Left ventricle myocardium superior (tissue), 1 donor: ENCODE results near the gene USP47. TPM values are rescaled to one million over a fixed set of nuclear protein-coding genes. Genes with fewer than 3 reads are reported as not detected.
A peak's percentile ranks its signal among the peaks of the same experiment; 100 is the strongest.

Experiments
- ATAC-seq: fragments of 200-7000 bp; cut with Tn5 transposase; one replicate; pipeline ENCODE4 v1.9.1; 2020; ENCODE audit warnings: mild to moderate bottlenecking, moderate library complexity
- DNase-seq: peaks from one replicate; pipeline ENCODE4 v3.0.0-alpha.2; 2020
- intact Hi-C: fragments of 100-400 bp; cut with micrococcal nuclease; formaldehyde crosslinking; loops from one replicate; pipeline ENCODE4 v1.11.0; 2022
- total RNA-seq: library from RNA; stranded (reverse); fragmentation: NEBNext Ultra II Directional; extraction: Animal tissue kit (Norgen Biotek cat#: 25700); gene quantifications from one replicate; pipeline ENCODE4 v1.2.1, GENCODE V29; 2021
- donor health status: DM: no; HTN: yes; CAD: no; lungs with severe emphysema.

Gene USP47
- total RNA-seq, 1 donor from 2014 or later = 51.5 TPM

DNA sequence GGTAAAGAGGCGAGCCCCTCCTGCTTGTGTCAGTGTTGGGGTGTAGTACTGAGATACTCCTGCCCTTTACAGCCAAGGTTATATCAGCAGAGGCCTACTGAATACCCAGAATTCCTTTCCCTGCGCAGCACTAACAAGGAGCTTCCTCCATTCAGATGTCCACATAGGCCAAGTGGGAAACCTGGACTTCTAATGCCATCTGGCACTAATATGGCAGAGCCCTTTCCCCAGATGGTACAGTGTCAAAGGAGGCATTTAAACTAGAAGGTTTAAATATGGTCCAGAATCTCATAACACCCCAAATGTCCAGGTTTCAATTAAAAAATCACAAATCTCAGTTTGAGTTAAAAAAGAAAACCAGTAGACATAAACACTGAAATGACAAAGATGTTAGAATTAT, 68.8 kb downstream of the USP47 start:
- intact Hi-C loops = no loop called here
- ATAC-seq = no peak

DNA sequence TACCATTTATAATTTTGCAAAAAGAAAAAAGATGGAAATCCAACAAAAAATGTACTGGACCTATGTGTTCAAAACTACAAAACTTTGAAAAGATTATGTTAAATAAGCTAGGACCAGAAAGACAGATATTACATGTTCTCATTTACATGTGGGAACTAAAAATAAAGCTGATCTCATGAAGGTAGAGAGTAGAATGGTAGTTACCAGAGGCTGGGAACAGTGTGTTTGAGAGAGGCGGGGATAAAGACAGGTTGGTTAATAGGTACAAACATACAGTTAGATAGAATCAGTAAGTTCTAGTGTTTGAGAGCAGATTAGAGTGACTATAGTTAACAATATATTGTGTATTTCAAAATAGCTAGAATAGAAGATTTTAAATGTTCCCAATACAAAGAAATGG, 71.6 kb downstream of the USP47 start:
- DNase-seq (no peak), ATAC-seq (peak; percentile 54)
- intact Hi-C loops = no loop called here

More for the DNA sequence above, 68.8 kb downstream of the USP47 start:
- DNase-seq = no peak

DNA sequence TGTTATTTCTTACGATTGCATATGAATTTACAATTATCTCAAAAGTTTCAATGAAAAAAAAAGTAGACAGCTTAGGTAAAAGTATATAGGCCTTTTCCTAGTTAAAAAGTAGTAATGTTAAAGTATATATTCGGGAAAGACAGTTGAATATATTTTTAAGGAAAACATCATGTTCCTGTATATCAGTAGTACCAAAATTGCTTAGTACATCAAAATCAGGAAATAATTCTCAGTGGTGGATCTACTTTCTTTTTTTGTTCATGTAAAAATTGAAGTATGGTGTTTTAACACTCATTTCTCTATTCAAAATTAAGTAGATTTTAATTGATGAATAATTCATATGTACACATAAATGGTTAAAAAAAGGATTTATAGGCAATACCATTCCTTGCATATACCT, 73.9 kb downstream of the USP47 start:
- ATAC-seq = no peak
- intact Hi-C loops = no loop called here
- no peak for DNase-seq

DNA sequence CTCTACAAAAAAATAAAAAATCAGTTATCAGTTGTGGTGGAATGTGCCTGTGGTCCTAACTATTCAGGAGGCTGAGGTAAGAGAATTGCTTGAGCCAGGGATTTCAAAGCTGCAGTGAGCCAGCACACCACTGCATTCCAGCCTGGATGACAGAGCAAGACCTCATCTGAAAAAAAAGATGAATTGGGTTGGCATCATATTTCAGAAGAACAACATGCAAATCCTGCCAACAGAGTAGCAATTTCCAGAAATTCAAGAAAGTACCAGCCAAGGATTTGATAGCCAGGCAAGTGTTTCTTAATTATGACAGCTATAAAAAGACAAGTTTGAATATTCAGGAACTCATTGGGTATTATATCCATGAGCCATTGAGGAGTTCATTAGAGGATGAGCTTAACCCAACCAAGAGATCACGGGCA, 75.2 kb downstream of the USP47 start:
- peak; percentile 57 for ATAC-seq
- intact Hi-C loops = no loop called here
- DNase-seq = no peak

DNA sequence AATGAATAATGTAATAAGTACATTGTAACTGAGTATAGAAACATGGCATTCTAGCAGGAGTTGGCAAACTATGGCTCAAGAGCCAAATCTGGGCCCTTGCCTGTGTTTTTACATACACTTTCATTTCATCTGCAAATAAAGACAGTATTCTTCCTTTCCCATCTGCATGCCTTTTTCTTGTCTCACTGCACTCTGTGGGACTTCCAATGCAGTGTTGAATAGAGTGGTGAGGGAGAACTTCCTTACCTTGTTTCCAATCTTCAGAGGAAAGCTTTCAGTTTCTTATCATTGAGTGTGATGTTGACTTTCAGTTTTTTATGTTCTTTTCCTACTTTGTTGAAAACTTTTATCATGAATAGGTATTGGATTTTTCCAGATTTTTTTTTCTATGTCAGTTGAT, 82.1 kb downstream of the USP47 start:
- DNase-seq = no peak
- peak; percentile 27 for ATAC-seq
- intact Hi-C loops = loop anchor here (10.0 kb wide), 1 partner anchor 361 kb away; no protein-coding TSS in a partner anchor

DNA sequence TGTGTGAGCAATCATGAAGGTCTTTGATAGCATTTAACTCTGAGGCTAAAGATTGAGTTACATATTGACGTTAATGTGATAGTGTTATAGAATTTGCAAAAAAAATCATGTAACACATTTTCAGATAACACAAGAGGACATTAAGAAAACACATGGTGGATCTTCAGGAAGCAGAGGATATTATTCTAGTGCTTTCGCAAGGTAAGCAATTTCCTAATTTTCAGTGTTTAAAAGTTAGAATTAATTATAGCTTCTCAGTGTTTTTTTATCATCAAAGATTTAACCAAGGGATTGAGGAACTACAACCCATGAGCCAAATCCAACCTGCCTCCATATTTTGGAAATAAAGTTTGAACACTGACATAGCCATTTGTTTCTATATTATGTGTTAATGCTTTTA, 88.1 kb downstream of the USP47 start:
- DNase-seq (no peak), ATAC-seq (no peak)
- intact Hi-C loops = loop anchor here (5.0 to 10.0 kb wide), 2 partner anchors 112 to 355 kb away; no protein-coding TSS in a partner anchor

DNA sequence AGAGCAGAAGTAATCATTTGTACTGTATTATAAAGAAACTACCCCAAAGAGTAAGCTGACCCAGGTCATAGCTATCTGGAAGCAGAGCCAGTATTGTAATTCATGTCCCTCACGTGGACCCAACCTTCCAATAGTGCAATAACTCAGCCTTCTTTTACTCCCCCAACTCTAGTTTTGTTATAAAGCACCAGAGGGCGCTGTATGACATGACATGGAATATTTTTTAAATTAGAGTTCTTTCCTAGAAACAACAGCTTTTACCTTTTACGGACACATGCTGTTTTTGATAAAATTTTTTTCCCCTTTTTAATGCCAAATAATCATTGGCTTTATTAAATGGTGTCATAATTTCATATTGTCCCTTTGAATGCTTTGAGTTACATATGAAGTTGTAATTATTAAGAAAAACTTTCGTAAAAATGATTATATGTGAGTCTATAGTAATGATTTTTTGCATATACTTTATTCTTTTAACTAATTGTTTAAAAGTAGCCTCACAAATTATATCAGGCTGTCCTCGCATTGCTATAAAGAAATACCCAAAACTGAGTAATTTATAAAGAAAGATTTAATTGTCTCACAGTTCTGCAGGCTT, 89.8 kb downstream of the USP47 start:
- no peak for DNase-seq
- intact Hi-C loops = loop anchor here (5.0 kb wide), 1 partner anchor 111 kb away; no protein-coding TSS in a partner anchor
- peak; percentile 70 for ATAC-seq

DNA sequence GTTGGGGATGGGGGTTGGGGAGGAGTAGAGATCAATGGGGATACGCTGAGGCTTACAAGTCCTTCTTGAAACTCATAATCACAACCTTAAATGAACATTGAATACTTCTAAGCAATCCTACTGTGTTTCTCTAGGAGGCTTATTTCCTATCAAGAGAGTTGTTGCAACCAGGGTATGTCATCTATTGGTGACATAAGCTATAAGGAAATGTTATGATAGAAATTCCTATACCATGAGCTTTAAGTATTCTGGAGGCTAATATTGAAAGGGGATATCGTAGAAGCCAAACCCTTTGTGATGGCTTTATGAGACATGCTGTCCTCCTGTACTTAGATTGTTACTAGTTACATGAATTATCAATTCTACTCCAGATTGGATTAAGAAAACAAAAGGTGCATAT, 93.8 kb downstream of the USP47 start:
- ATAC-seq = no peak
- intact Hi-C loops = no loop called here
- no peak for DNase-seq

DNA sequence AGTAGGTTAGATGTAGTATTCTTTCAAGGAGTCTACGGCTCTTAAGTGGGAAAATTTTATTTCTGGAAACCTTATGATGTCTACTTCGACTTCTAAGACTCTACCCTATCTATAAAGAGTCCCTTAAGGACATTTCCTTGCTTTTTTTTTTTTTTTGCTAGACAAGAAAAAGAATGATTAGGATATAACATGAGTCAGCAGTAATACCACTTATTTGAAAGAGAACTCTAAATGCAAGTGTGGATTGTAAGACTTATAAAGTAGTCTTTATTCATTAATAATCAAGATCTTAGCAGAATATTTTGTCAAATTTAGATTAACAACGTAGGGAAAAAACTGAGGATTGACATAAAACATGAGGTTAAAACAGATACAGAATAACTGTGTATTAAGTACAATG, 95.7 kb downstream of the USP47 start:
- ATAC-seq = no peak
- intact Hi-C loops = no loop called here
- DNase-seq = no peak

DNA sequence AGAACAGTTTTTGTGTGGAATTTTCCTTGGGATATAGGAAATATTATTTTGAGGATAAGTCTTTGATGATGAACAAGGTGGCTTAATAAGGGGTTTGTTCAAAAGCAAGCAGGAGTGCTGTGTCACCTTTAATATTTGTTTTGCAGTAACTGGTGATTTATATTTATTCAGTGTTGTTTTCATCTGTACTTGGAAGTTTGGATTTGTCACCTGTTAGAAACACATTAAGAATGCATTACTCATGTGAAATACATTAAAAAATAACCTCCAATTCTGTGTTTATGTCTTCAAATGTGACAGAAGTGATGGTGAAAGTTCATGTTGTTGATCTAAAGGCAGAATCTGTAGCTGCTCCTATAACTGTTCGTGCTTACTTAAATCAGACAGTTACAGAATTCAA, 96.2 kb downstream of the USP47 start:
- no peak for ATAC-seq
- DNase-seq = no peak
- intact Hi-C loops = no loop called here

DNA sequence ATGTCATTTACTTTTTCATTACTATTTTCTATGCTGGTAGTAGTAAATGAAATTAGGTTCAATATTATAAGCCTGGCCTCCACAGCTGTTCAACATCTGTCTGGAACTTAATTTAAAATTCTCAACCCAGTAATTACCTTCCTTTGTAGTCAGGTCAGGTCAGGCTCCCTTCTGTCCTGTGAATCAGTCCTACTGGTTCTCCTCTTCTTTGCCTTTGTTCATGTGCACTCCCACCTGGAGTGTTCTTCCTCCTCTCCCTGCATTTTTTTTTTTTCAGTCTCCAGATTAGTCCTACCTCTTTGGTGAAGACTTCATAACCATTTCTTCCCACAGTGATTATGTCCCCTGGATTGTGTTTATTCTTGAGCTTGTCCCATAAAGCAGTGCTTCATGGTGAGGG, 98.8 kb downstream of the USP47 start:
- intact Hi-C loops = no loop called here
- DNase-seq (no peak), ATAC-seq (no peak)

DNA sequence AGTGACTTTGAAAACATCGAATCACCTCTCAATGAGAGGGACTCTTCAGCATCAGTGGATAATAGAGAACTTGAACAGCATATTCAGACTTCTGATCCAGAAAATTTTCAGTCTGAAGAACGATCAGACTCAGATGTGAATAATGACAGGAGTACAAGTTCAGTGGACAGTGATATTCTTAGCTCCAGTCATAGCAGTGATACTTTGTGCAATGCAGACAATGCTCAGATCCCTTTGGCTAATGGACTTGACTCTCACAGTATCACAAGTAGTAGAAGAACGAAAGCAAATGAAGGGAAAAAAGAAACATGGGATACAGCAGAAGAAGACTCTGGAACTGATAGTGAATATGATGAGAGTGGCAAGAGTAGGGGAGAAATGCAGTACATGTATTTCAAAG, 100.9 kb downstream of the USP47 start:
- DNase-seq (no peak), ATAC-seq (peak; percentile 60)
- intact Hi-C loops = no loop called here

DNA sequence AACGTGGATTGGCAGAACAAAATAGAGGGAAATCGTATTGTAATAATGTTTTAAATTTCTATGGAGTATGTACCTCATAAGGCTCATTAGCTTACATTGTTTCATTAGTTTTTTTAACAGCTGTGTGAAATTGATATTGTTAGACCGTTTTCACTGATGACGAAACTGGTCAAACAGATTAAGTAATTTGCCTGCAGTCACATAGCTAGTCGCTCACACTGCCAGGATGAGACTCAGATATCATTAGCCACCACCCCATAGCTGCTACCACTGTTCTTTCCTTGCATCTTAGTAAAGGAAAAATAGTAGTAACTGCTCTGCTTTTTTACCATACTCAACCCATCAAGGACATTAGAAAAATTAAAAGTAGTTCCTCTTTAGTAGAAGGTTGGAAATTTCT, 102.7 kb downstream of the USP47 start:
- ATAC-seq = no peak
- intact Hi-C loops = no loop called here
- DNase-seq = no peak

DNA sequence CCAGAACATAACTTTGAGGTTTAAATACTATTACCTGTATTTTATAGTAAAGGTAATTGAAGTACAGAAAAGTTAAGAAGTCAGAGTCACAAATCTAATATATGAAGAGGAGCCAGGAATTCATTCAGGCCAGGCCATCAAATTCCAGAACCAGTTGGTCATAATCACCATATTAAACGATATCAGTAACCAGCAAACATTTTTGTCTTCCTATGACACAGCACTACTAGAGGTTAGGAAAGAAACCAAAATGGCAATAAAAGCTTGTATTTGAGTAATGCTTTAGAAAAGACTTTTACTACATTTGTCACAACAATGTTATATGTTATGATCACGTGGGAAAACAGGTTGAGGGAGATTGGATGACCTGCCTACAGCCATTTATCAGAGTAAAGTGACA, 104.4 kb downstream of the USP47 start:
- DNase-seq (no peak), ATAC-seq (no peak)
- intact Hi-C loops = no loop called here

DNA sequence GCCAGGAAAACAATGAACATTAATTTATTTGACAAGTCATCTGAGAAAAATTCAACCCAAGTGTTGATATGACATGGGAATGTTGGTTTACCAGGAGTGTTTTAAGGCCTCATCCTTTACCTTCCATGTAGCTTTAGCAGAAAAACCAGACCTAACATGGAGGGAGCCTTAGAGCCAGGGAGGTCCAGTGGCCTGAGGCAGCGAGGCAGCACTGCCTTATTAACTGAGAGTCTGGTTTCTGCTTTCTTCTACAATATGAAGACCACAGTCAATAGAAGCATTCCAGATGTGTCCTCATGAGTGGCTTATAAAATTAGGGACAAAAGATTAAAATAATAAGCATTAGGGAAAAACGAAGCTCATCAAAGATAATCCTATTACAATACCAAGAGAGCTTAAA, 105.1 kb downstream of the USP47 start:
- DNase-seq (no peak), ATAC-seq (peak; percentile 21)
- intact Hi-C loops = no loop called here

DNA sequence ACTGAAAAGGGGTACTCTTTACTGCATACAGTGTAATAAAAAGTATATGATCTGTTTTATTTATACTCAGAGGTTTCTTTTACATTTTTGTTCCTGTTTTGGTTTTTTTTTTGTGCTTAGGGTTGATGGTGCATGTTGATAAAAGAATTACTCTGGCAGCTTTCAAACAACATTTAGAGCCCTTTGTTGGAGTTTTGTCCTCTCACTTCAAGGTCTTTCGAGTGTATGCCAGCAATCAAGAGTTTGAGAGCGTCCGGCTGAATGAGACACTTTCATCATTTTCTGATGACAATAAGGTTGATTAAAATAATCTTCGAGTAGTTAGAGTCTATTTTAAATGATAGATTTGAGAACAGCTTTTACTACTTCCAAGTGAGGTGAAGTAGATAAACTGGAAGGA, 106.1 kb downstream of the USP47 start:
- intact Hi-C loops = no loop called here
- no peak for ATAC-seq
- no peak for DNase-seq

DNA sequence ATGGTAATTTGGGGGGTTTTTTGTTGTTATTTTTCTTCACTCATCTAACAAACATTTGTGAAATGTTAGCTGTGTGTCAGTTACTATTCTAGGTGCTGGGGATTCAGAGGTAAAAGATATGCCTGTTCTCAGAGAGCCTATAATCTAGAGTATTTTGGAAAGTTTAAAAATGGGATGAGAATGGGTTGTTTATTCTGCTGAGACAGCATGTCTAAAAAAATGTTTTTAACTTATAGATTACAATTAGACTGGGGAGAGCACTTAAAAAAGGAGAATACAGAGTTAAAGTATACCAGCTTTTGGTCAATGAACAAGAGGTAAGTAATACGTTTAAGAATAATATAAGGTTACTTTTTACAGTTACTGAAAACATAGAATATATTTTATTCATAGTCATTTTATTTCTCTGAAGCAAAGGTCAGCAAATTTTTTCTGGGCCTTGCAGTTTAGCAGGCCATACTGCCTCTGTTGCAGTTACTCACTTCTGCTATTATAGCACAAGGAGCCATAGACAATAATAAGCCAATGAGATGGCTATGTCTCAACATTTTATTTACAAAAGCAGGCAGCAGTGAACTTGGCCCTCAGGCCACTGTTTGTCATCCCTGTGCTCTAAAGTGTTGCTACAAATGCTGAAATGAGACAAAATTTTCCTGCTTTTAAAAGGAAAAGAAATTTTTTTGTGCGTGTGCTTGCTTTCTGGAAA, 106.6 kb downstream of the USP47 start:
- DNase-seq (no peak), ATAC-seq (peak; percentile 33)
- intact Hi-C loops = no loop called here

DNA sequence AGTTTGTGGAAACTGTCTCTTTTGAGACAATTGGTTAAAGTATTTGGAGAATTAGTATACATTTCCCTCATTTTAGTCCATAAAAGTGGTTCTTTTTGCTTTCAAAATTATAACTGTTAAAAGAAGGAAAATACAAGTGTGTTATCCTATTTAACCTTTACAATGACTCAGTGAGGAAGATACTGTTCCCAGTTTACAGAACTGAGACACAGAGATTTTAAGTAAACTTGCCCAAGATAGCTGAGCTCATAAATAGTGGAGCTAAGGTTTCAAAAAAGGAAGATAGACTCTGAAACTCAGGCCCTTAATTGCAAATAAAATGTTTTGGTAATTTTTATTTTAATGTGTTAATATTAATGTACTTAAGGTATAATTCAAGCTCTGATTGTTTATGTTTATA, 107.7 kb downstream of the USP47 start:
- no peak for DNase-seq
- ATAC-seq = no peak
- intact Hi-C loops = no loop called here

DNA sequence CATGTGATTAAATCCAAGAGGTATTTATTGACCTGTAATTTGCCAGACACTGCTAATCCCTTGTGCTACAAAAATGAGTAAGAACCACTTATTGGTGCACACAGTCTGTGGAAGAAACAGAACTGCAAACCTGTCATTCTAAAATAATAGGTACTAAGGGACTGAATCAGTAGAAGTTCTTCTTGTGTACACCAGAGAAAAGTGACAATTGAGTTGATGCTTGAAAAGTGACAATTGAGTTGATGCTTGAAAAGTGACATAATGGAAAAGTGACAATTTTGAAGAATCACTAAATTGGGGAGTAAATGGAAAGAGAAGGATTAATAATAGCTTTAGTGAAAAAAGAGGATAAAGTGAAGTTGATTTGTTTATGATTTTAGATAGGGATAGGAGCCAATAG, 110.3 kb downstream of the USP47 start:
- DNase-seq = no peak
- no peak for ATAC-seq
- intact Hi-C loops = no loop called here

DNA sequence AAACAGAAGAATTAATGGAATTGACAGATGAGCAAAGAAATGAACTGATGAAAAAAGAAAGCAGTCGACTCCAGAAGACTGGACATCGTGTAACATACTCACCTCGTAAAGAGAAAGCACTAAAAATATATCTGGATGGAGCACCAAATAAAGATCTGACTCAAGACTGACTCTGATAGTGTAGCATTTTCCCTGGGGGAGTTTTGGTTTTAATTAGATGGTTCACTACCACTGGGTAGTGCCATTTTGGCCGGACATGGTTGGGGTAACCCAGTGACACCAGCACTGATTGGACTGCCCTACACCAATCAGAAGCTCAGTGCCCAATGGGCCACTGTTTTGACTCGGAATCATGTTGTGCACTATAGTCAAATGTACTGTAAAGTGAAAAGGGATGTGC, 114.2 kb downstream of the USP47 start:
- no peak for DNase-seq
- ATAC-seq = peak; percentile 11
- intact Hi-C loops = no loop called here
